WTC11 (cell line): ENCODE results near the gene C20orf96. TPM values are rescaled to one million over a fixed set of nuclear protein-coding genes. Genes with fewer than 3 reads are reported as not detected.

ENCODE experiments used
- ATAC-seq: fragments of 200-7000 bp; cut with Tn5 transposase; 2 replicates; pipeline ENCODE4 v1.10.0; 2021; ENCODE audit warnings: mild to moderate bottlenecking, moderate library complexity
- CTCF ChIA-PET: fragments of 300-600 bp; sonication (Branson Sonifier 250); formaldehyde crosslinking; loops from one replicate; lab custom pipeline; 2021; ENCODE audit warnings: antibody characterized with exemption; lab: Charles Lee
- POLR2A ChIA-PET: fragments of 350-600 bp; sonication (Branson Sonifier 250); formaldehyde crosslinking; loops from one replicate; lab custom pipeline; 2021; ENCODE audit warnings: antibody characterized with exemption; lab: Charles Lee
- DNase-seq: peaks from one replicate; pipeline ENCODE4 v3.0.0; 2021; ENCODE audit warnings: low spot score
- H3K27ac Mint-ChIP-seq: 2 replicates; pipeline ENCODE4 v1.8.0; 2021; ENCODE audit warnings: mixed read lengths
- H3K27me3 Mint-ChIP-seq: 2 replicates; pipeline ENCODE4 v1.8.0; 2021; ENCODE audit warnings: low read depth, mild to moderate bottlenecking, moderate library complexity, mixed read lengths
- H3K36me3 Mint-ChIP-seq: 2 replicates; pipeline ENCODE4 v1.8.0; 2021; ENCODE audit warnings: mixed read lengths
- H3K4me1 Mint-ChIP-seq: 2 replicates; pipeline ENCODE4 v1.8.0; 2022; ENCODE audit warnings: mixed read lengths
- H3K4me3 Mint-ChIP-seq: 2 replicates; pipeline ENCODE4 v1.8.0; 2021; ENCODE audit warnings: mild to moderate bottlenecking, moderate library complexity, mixed read lengths
- H3K9me3 Mint-ChIP-seq: 2 replicates; pipeline ENCODE4 v1.8.0; 2021; ENCODE audit warnings: mixed read lengths
- ATF1 ChIP-seq: sonication (generic); formaldehyde crosslinking; IDR thresholded peaks from 2 replicates; pipeline ENCODE4 v1.8.1; 2023; ENCODE audit warnings: mild to moderate bottlenecking, moderate library complexity, missing genetic modification reagents
- CREB1 ChIP-seq: sonication (generic); formaldehyde crosslinking; IDR thresholded peaks from 2 replicates; pipeline ENCODE4 v1.8.0; 2023; ENCODE audit warnings: mild to moderate bottlenecking, missing genetic modification reagents
- EMX1 ChIP-seq: fragments of 250-450 bp; sonication (Bioruptor Pico); IDR thresholded peaks from 2 replicates; pipeline ENCODE4 v1.8.0; 2021; ENCODE audit warnings: mild to moderate bottlenecking
- ERG ChIP-seq: fragments of 250-450 bp; sonication (Bioruptor Pico); IDR thresholded peaks from 2 replicates; pipeline ENCODE4 v1.8.0; 2021; ENCODE audit warnings: mild to moderate bottlenecking
- FOXP1 ChIP-seq: sonication (generic); formaldehyde crosslinking; IDR thresholded peaks from 2 replicates; pipeline ENCODE4 v1.8.0; 2022; ENCODE audit warnings: missing genetic modification reagents, mild to moderate bottlenecking, moderate library complexity, borderline replicate concordance
- GRHL2 ChIP-seq: fragments of 250-450 bp; sonication (Bioruptor Pico); IDR thresholded peaks from 2 replicates; pipeline ENCODE4 v1.8.0; 2022; ENCODE audit warnings: mild to moderate bottlenecking, moderate library complexity; ENCODE audit not compliant: insufficient replicate concordance, severe bottlenecking
- IRF2 ChIP-seq: sonication (generic); formaldehyde crosslinking; IDR thresholded peaks from 2 replicates; pipeline ENCODE4 v1.8.0; 2022; ENCODE audit warnings: low read depth, missing genetic modification reagents, borderline replicate concordance
- KAT7 ChIP-seq: sonication (generic); formaldehyde crosslinking; IDR thresholded peaks from 2 replicates; pipeline ENCODE4 v1.8.1; 2023; ENCODE audit warnings: missing genetic modification reagents, mild to moderate bottlenecking, borderline replicate concordance
- MAX ChIP-seq: sonication (generic); formaldehyde crosslinking; IDR thresholded peaks from 2 replicates; pipeline ENCODE4 v1.8.0; 2022; ENCODE audit warnings: mild to moderate bottlenecking, missing genetic modification reagents
- NFYB ChIP-seq: sonication (generic); formaldehyde crosslinking; conservative IDR thresholded peaks from 2 replicates; pipeline ENCODE4 v1.8.0; 2022; ENCODE audit warnings: low read depth, missing genetic modification reagents
- NR3C1 ChIP-seq: sonication (generic); formaldehyde crosslinking; conservative IDR thresholded peaks from 2 replicates; pipeline ENCODE4 v1.8.1; 2023; ENCODE audit warnings: low read depth, mild to moderate bottlenecking, missing genetic modification reagents
- OVOL2 ChIP-seq: fragments of 250-450 bp; sonication (Bioruptor Pico); IDR thresholded peaks from 2 replicates; pipeline ENCODE4 v1.9.0; 2021; ENCODE audit warnings: mild to moderate bottlenecking, borderline replicate concordance
- TCF7 ChIP-seq: sonication (generic); formaldehyde crosslinking; IDR thresholded peaks from 2 replicates; pipeline ENCODE4 v1.8.0; 2022; ENCODE audit warnings: mild to moderate bottlenecking, low read depth, missing genetic modification reagents, moderate library complexity
- TEAD1 ChIP-seq: sonication (generic); formaldehyde crosslinking; IDR thresholded peaks from 2 replicates; pipeline ENCODE4 v1.8.0; 2022; ENCODE audit warnings: mild to moderate bottlenecking, missing genetic modification reagents
- TEAD4 ChIP-seq: sonication (generic); formaldehyde crosslinking; IDR thresholded peaks from 2 replicates; pipeline ENCODE4 v1.8.0; 2022; ENCODE audit warnings: mild to moderate bottlenecking, missing genetic modification reagents
- ZMAT4 ChIP-seq: fragments of 250-450 bp; sonication (Bioruptor Pico); IDR thresholded peaks from 2 replicates; pipeline ENCODE4 v1.9.0; 2021; ENCODE audit warnings: mild to moderate bottlenecking
- ZNF219 ChIP-seq: sonication (generic); formaldehyde crosslinking; IDR thresholded peaks from 2 replicates; pipeline ENCODE4 v1.8.0; 2023; ENCODE audit warnings: missing genetic modification reagents, mild to moderate bottlenecking, borderline replicate concordance
- ZNF232 ChIP-seq: sonication (generic); formaldehyde crosslinking; IDR thresholded peaks from 2 replicates; pipeline ENCODE4 v1.8.0; 2022; ENCODE audit warnings: mild to moderate bottlenecking, missing genetic modification reagents
- ZNF317 ChIP-seq: sonication (generic); formaldehyde crosslinking; IDR thresholded peaks from 2 replicates; pipeline ENCODE4 v1.8.1; 2023; ENCODE audit warnings: low read depth, mild to moderate bottlenecking, moderate library complexity, missing genetic modification reagents, borderline replicate concordance
- ZNF396 ChIP-seq: fragments of 250-450 bp; sonication (Bioruptor Pico); IDR thresholded peaks from 2 replicates; pipeline ENCODE4 v1.8.0; 2021; ENCODE audit warnings: mild to moderate bottlenecking, moderate library complexity, borderline replicate concordance
- total RNA-seq: library from RNA; stranded (reverse); gene quantifications from 3 replicates; pipeline ENCODE4 v1.2.3, GENCODE V29; 2021

The C20orf96 gene
- total RNA-seq, 1 experiment from 2014 or later = 22.1 TPM

DNA sequence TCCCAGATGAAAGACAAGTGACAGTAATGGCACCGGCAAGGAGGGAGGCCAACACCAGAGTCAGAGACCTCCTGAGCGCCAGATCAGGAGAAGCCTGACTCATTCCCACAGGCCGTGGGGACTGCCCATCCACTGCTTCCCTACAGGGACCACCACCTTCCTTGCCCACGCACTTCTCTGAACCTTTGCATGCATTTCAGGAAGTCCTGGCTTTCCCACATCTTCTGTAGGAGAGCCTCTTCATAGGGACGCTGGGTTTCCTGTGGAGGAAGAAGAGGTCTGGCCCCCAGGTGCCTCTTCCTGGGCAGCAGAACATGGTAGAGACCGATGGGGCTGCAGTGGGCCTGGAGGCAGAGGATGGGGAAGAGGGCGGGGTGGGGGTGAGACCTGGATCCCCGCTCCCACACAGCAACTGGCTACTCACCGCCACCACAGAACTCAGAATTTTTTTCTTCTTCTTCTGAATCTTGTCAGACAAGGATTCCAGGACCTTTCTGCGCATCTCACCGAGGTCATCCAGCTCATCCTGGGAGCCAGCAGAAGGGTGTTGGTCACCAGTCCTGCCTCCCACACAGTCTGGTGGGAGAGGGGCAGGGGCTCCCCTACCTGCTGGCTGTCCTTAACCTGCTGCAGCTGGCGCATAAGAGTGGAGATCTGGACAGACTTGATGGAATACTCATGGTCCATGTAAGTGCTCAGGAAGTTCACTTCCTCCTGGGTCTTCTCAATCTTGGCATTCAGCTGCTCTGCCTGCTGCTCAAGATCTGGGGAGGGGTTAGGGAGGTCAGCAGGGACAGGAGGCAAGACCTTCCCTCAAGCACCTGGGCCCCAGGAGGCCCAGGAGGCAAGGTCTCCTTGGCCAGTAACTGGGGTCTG lies 13.7 kb downstream of the C20orf96 start:
- H3K27me3 Mint-ChIP-seq = peaks cover 14% of the 10 kb centered on the region
- H3K27ac Mint-ChIP-seq = no peak overlapping the region
- H3K36me3 Mint-ChIP-seq = peaks cover 60% of the 10 kb centered on the region
- no peaks in the 10 kb centered on the region for H3K9me3 Mint-ChIP-seq
- no peak overlapping the region for H3K4me3 Mint-ChIP-seq
- no peak for TF ChIP-seq FOXP1 (CRISPR knock-in tag)
- TF ChIP-seq ZMAT4 (CRISPR knock-in tag) = no peak
- no peak for TF ChIP-seq NR3C1 (CRISPR knock-in tag)
- TF ChIP-seq TCF7 (CRISPR knock-in tag) = no peak
- no peak for TF ChIP-seq GRHL2 (CRISPR knock-in tag)
- TF ChIP-seq, all 79 proteins: peak for 0
- POLR2A ChIA-PET = no interaction called here
- CTCF ChIA-PET = interaction anchor here (2.5 to 3.3 kb wide), 3 partner anchors 11 to 53 kb away, joined by 9 to 42 read pairs (median 42); partner anchors contain the start of gene SOX12
- DNase-seq (no peak), ATAC-seq (no peak)
- H3K4me1 Mint-ChIP-seq = peaks cover 13% of the 10 kb centered on the region

DNA sequence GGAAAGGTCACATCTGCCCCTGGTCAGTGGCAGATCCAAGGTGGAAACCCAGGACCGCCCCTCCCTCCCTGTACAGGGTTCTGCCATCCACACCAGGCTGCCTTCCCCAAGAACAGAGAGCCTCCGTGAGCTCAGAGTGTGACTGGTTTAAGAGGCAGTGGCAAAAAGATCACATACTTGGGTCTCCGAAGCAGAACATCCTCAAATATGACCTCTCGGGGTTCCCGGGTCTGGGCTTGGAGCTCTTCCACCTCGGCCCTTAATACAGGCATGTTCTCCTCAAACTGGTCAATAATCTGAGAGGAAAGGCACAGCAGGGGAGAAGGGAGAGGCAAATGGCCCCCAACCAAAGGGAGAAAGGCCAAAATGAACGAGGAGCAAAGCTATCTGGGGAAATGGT lies 14.8 kb downstream of the C20orf96 start:
- no peak for ATAC-seq
- H3K27me3 Mint-ChIP-seq = peaks cover 5% of the 10 kb centered on the region
- ChIA-PET CTCF (no interaction called here), POLR2A (interaction anchor here (1.0 kb wide), 1 partner anchor 48 kb away, joined by 3 read pairs; no protein-coding TSS in a partner anchor)
- H3K36me3 Mint-ChIP-seq = peaks cover 55% of the 10 kb centered on the region
- no peak overlapping the region for H3K4me3 Mint-ChIP-seq
- no peaks in the 10 kb centered on the region for H3K9me3 Mint-ChIP-seq
- no peak overlapping the region for H3K27ac Mint-ChIP-seq
- H3K4me1 Mint-ChIP-seq = peaks cover 13% of the 10 kb centered on the region
- no peak for DNase-seq
- no peak for TF ChIP-seq ZNF219
- TF ChIP-seq ATF1 (CRISPR knock-in tag) = no peak
- TF ChIP-seq CREB1 (CRISPR knock-in tag) = no peak
- TF ChIP-seq TCF7 (CRISPR knock-in tag) = no peak
- no peak for TF ChIP-seq KAT7 (CRISPR knock-in tag)
- no peak for TF ChIP-seq EMX1 (CRISPR knock-in tag)
- TF ChIP-seq MAX (CRISPR knock-in tag) = no peak

DNA sequence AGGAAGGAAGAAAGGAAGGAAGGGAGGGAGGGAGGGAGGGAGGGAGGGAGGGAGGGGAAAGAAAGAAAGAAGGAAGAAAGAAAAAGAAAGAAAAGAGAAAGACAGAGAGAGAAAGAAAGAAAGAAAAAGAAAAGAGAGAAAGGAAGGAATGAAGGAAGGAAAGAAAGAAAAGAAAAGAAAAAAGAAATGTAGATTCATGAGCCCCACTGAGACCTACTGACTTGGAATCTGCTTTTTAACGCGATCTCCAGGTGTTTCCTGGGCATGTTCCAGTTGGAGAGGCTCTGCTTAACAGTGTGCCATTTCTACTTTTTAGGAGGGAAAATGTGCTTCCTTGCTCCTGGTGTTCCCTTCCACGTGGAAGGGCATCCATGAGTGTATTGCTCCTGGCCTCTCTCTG lies 16.7 kb downstream of the C20orf96 start:
- no peak for TF ChIP-seq TEAD4 (CRISPR knock-in tag)
- no peak for TF ChIP-seq TEAD1 (CRISPR knock-in tag)
- no peak for TF ChIP-seq ZNF232 (CRISPR knock-in tag)
- no peak for TF ChIP-seq NFYB (CRISPR knock-in tag)
- no peak for TF ChIP-seq IRF2 (CRISPR knock-in tag)
- TF ChIP-seq ZNF317 (CRISPR knock-in tag) = no peak
- TF ChIP-seq ZNF396 (CRISPR knock-in tag) = no peak
- TF ChIP-seq ZMAT4 (CRISPR knock-in tag) = no peak
- TF ChIP-seq ERG (CRISPR knock-in tag) = no peak
- TF ChIP-seq OVOL2 (CRISPR knock-in tag) = no peak
- TF ChIP-seq, all 79 proteins: peak for 0
- Mint-ChIP-seq H3K9me3 (no peaks in the 10 kb centered on the region), H3K27ac (no peak overlapping the region), H3K4me1 (peaks cover 13% of the 10 kb centered on the region), H3K27me3 (peaks cover 10% of the 10 kb centered on the region), H3K36me3 (peaks cover 52% of the 10 kb centered on the region), H3K4me3 (no peak overlapping the region)
- DNase-seq (no peak), ATAC-seq (no peak)
- ChIA-PET POLR2A (no interaction called here), CTCF (interaction anchor here (1.4 kb wide), 1 partner anchor 57 kb away, joined by 4 read pairs; no protein-coding TSS in a partner anchor)
